AG04449 (cell line): ENCODE results near the gene PCBP3.

ENCODE experiments used
- CTCF ChIA-PET: fragments of 350-600 bp; formaldehyde crosslinking; extraction: SDS; loops from one replicate; lab custom pipeline; 2021; ENCODE audit warnings: antibody characterized with exemption; lab: Yijun Ruan, JAX
- POLR2A ChIA-PET: fragments of 400-600, 350-600 bp; formaldehyde crosslinking; extraction: SDS; loops from one replicate; lab custom pipeline; 2020; ENCODE audit warnings: antibody characterized with exemption, inconsistent platforms; lab: Yijun Ruan, JAX
- DNase-seq: peaks from one replicate; pipeline ENCODE4 v3.0.0-alpha.2; 2010; ENCODE audit warnings: low read depth, low spot score
- H3K4me3 ChIP-seq: 2 replicates; pipeline ENCODE4 v1.5.1; 2011; ENCODE audit warnings: low read depth, mild to moderate bottlenecking, control low read depth, low read length
- TF ChIP-seq, protein P1 (sequence below): IDR thresholded peaks from one replicate; pipeline ENCODE4 v1.5.1; 2011; ENCODE audit warnings: mild to moderate bottlenecking, moderate library complexity, low read length, control low read depth, inconsistent platforms; ENCODE audit not compliant: insufficient read depth; ENCODE audit errors: missing control alignments

PCBP3 gene

DNA sequence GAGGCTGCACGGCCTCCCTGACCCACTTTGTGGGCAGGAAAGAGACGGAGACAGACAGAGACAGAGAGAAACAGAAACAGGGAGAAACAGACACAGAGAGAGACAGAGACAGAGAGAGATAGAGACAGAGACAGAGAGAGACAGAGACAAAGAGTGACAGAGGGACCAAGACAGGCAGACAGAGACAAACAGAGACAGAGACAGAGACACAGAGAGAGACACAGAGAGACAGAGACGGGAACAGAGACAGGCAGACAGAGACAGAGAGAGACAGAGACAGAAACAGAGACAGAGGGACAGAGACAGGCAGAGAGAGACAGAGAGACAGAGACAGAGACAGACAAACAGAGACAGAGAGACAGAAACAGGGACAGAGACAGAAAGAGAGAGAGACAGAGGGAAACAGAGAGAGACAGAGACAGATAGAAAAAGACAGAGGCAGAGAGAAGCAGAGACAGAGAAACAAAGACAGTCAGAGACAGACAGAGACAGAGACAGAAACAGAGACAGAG, 341.1 kb downstream of the PCBP3 start:
- ChIA-PET POLR2A (no interaction called here), CTCF (no interaction called here)
- TF ChIP-seq, protein P1, sequence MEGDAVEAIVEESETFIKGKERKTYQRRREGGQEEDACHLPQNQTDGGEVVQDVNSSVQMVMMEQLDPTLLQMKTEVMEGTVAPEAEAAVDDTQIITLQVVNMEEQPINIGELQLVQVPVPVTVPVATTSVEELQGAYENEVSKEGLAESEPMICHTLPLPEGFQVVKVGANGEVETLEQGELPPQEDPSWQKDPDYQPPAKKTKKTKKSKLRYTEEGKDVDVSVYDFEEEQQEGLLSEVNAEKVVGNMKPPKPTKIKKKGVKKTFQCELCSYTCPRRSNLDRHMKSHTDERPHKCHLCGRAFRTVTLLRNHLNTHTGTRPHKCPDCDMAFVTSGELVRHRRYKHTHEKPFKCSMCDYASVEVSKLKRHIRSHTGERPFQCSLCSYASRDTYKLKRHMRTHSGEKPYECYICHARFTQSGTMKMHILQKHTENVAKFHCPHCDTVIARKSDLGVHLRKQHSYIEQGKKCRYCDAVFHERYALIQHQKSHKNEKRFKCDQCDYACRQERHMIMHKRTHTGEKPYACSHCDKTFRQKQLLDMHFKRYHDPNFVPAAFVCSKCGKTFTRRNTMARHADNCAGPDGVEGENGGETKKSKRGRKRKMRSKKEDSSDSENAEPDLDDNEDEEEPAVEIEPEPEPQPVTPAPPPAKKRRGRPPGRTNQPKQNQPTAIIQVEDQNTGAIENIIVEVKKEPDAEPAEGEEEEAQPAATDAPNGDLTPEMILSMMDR: no peak
- H3K4me3 ChIP-seq: peak overlapping the region; percentile 84
- no peak for DNase-seq

- CTCF ChIA-PET: no interaction called here
- TF ChIP-seq, protein P1: no peak
- peak overlapping the region; percentile 27 for H3K4me3 ChIP-seq
- POLR2A ChIA-PET: interaction anchor here (0.7 kb wide), 1 partner anchor 12 kb away, joined by 3 read pairs; no protein-coding TSS in a partner anchor
- DNase-seq: no peak
Observed at GRCh38 chr21:45985471-45986315, 342.2 kb downstream of the PCBP3 start.

GRCh38 chr21:45986316-45987051, 343.0 kb downstream of the PCBP3 start:
- H3K4me3 ChIP-seq: peak overlapping the region; percentile 3; the same call in 1 of the 2 replicates
- TF ChIP-seq, protein P1: no peak
- no peak for DNase-seq
- ChIA-PET CTCF (no interaction called here), POLR2A (no interaction called here)

- DNase-seq: no peak
- ChIA-PET POLR2A (no interaction called here), CTCF (no interaction called here)
- H3K4me3 ChIP-seq: no peak overlapping the region; the same call in 1 of the 2 replicates
- TF ChIP-seq, protein P1: no peak
Observed at GRCh38 chr21:45987121-45987711, 343.7 kb downstream of the PCBP3 start.

DNA sequence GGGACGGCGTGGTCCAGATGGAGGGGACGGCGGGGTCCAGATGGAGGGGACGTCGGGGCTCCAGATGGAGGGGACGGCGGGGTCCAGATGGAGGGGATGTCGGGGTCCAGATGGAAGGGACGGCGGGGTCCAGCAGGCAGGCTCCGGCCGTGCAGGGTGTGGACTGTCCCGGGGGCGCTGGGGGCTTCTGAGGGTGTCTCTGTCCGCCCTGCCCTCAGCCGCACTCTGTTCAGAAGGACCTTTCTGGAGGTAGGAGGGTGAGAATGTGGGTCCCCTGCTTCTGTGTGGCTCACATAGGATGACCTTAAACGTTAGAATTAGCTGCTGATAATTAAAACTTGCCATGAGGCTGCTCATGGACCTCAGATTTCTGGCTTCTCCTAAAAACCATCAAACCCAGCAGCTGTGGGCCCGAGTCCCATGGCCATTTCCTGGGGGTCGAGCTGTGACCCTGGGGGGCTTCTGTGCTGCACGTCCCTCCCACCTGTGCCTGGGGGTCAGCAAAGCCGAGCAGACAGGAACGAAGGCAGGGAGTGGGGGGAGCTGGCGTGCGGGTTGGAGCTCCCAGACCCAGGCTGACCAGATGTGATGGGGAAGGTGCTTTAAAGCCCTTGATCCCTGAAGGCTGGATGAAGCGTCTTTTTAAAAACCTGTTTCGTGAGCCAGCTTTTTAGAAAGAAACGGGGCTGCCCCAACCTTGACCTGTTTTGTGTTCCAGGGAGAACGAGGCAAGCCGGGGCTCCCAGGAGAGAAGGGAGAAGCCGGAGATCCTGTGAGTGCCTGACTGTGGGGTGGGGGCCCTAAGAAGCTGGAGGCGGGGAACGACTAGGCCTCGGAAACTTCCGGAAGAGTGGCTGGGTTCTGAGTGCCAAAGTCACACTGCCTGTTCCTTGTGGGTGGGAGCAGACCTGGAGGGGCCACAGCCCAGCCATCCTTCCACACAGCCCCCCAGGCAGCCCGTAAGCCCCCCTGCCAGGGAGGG, 345.1 kb downstream of the PCBP3 start:
- no peak overlapping the region for H3K4me3 ChIP-seq

More for the DNA sequence above, 345.1 kb downstream of the PCBP3 start:
- TF ChIP-seq, protein P1: no peak
- POLR2A ChIA-PET: interaction anchor here (1.2 kb wide), 1 partner anchor 61 kb away, joined by 3 read pairs; no protein-coding TSS in a partner anchor
- CTCF ChIA-PET: interaction anchor here (1.0 kb wide), 1 partner anchor 21 kb away, joined by 3 read pairs; no protein-coding TSS in a partner anchor
- DNase-seq: no peak
